Measurements from ENCODE around the gene TIMELESS. TPM values are rescaled to one million over a fixed set of nuclear protein-coding genes. Genes with fewer than 3 reads are reported as not detected.

The TIMELESS gene
- total and polyA plus RNA-seq, 10 donors: 9.9 to 17.7 (median 12.7) TPM

- H3K9me3 ChIP-seq: peaks cover 0 to 5% (median 0%) of the 10 kb centered on the region in 8 donors
- no peaks in the 10 kb centered on the region for H3K27me3 ChIP-seq (replicated peaks in 1 of 7)
- no peak overlapping the region for H3K4me3 ChIP-seq
- 47 to 66% (median 58%) methylated on average over 11 of the region's 11 CpGs for WGBS, 5 donors
- H3K27ac ChIP-seq: peak overlapping the region; percentile 44 to 85 (median 66)
- no peaks in the 10 kb centered on the region for H3K36me3 ChIP-seq
- intact Hi-C loops (cut with DNase I; ENCODE audit: low total_unique reads): no loop called here
- H3K4me1 ChIP-seq: peaks cover 4 to 43% (median 29%) of the 10 kb centered on the region in 6 donors
- DNase-seq: peak; percentile 82
- TF ChIP-seq POLR2AphosphoS5 (IDR thresholded peaks at IDR 0.05) (peak in 1 of 3 donors; percentile 36), POLR2A (IDR thresholded peaks at IDR 0.05) (peak in 1 of 3 donors; percentile 13)
- TF ChIP-seq, protein P1, sequence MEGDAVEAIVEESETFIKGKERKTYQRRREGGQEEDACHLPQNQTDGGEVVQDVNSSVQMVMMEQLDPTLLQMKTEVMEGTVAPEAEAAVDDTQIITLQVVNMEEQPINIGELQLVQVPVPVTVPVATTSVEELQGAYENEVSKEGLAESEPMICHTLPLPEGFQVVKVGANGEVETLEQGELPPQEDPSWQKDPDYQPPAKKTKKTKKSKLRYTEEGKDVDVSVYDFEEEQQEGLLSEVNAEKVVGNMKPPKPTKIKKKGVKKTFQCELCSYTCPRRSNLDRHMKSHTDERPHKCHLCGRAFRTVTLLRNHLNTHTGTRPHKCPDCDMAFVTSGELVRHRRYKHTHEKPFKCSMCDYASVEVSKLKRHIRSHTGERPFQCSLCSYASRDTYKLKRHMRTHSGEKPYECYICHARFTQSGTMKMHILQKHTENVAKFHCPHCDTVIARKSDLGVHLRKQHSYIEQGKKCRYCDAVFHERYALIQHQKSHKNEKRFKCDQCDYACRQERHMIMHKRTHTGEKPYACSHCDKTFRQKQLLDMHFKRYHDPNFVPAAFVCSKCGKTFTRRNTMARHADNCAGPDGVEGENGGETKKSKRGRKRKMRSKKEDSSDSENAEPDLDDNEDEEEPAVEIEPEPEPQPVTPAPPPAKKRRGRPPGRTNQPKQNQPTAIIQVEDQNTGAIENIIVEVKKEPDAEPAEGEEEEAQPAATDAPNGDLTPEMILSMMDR (IDR thresholded peaks at IDR 0.05 in 8 of 11, conservative IDR thresholded peaks at IDR 0.05 in 3 of 11): no peak
Observed at GRCh38 chr12:56375598-56376434, 73.4 kb downstream of the TIMELESS start.

DNA sequence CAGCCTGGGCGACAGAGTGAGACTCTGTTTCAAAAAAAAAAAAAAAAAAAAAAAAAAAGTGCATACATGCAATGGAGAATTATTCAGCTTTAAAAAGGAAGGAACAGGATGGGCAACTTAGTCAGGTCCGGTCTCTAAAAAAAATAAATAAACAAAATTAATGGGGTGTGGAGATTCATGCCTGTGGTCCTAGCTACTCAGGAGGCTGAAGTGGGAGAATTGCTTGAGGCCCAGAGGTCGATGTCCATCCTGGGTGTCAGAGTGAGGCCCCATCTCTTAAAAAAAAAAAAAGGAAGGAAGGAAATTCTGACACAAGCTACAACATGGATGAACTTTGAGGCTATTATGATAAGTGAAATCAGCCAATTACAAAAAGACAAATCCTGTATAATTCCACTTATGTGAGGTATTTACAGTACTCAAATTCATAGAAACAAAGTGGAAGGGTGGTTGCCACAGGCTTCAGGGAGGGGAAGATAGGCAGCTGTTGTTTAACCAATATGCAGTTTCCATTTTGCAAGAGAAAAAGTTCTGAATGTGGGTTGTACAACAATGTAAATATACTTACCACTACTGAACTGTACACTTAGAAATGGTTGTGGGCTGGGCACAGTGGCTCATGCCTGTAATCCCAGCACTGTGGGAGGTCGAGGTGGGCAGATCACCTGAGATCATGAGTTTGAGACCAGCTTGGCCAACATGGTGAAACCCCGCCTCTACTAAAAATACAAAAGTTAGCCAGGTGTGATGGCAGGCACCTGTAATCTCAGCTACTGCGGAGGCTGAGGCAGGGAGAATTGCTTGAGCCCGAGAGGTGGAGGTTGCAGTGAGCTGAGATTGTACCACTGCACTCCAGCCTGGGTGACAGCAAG is 74.3 kb downstream of the TIMELESS start:
- TF ChIP-seq, protein P1 (IDR thresholded peaks at IDR 0.05 in 8 of 11, conservative IDR thresholded peaks at IDR 0.05 in 3 of 11): no peak
- H3K9me3 ChIP-seq: peaks cover 0 to 5% (median 0%) of the 10 kb centered on the region in 8 donors
- DNase-seq: no peak
- H3K4me1 ChIP-seq: peaks cover 4 to 43% (median 29%) of the 10 kb centered on the region in 6 donors
- H3K27me3 ChIP-seq (replicated peaks in 1 of 7): no peaks in the 10 kb centered on the region
- peak overlapping the region; percentile 15 to 85 (median 66) for H3K27ac ChIP-seq
- H3K4me3 ChIP-seq: no peak overlapping the region
- intact Hi-C loops (cut with DNase I; ENCODE audit: low total_unique reads): no loop called here
- H3K36me3 ChIP-seq: no peaks in the 10 kb centered on the region
- WGBS, 5 donors: 49 to 66% (median 50%) methylated on average over 7 of the region's 7 CpGs

- intact Hi-C loops (cut with DNase I; ENCODE audit: low total_unique reads): no loop called here
- TF ChIP-seq, protein P1 (IDR thresholded peaks at IDR 0.05 in 8 of 11, conservative IDR thresholded peaks at IDR 0.05 in 3 of 11): no peak
- no peak for TF ChIP-seq POLR2AphosphoS5 (IDR thresholded peaks at IDR 0.05)
- no peak for TF ChIP-seq POLR2A (IDR thresholded peaks at IDR 0.05)
- 95 to 100% (median 98%) methylated on average over 1 of the region's 1 CpG for WGBS, 5 donors
Observed at GRCh38 chr12:56373515-56373914, 75.7 kb downstream of the TIMELESS start.

More at GRCh38 chr12:56373515-56373914, 75.7 kb downstream of the TIMELESS start:
- H3K27ac ChIP-seq: peak overlapping the region in 2 of 8 donors; percentile 73 to 85
- no peak for DNase-seq
- H3K9me3 ChIP-seq: peaks cover 0 to 5% (median 0%) of the 10 kb centered on the region in 8 donors
- H3K27me3 ChIP-seq (replicated peaks in 1 of 7): no peaks in the 10 kb centered on the region
- no peak overlapping the region for H3K4me3 ChIP-seq
- H3K36me3 ChIP-seq: no peaks in the 10 kb centered on the region
- H3K4me1 ChIP-seq: peaks cover 4 to 43% (median 29%) of the 10 kb centered on the region in 6 donors
